NT2/D1 (cell line): ENCODE measurements around the gene C1RL.

ENCODE experiments used
- DNase-seq: peaks from one replicate; pipeline ENCODE4 v3.0.0-alpha.2; 2011; ENCODE audit warnings: low read depth, low spot score
- H3K27me3 ChIP-seq: 2 replicates; pipeline ENCODE4 v1.6.0; 2011; ENCODE audit warnings: mild to moderate bottlenecking; ENCODE audit not compliant: insufficient read length, insufficient read depth
- H3K36me3 ChIP-seq: 2 replicates; pipeline ENCODE4 v1.6.1; 2011; ENCODE audit warnings: mild to moderate bottlenecking, low read length, mixed read lengths; ENCODE audit not compliant: insufficient read depth, insufficient read length
- H3K4me1 ChIP-seq: 2 replicates; pipeline ENCODE4 v1.5.1; 2011; ENCODE audit not compliant: insufficient read depth, insufficient read length
- H3K4me3 ChIP-seq: 2 replicates; pipeline ENCODE4 v1.5.1; 2011; ENCODE audit warnings: low read depth; ENCODE audit not compliant: insufficient read length
- H3K9ac ChIP-seq: 2 replicates; pipeline ENCODE4 v1.6.0; 2011; ENCODE audit warnings: low read depth; ENCODE audit not compliant: insufficient read length
- H3K9me3 ChIP-seq: 2 replicates; pipeline ENCODE4 v1.5.1; 2011; ENCODE audit warnings: mild to moderate bottlenecking, low read length; ENCODE audit not compliant: insufficient read depth
- SUZ12 ChIP-seq: IDR thresholded peaks from 2 replicates; pipeline ENCODE4 v1.6.1; 2011; ENCODE audit not compliant: insufficient read length, insufficient read depth; ENCODE audit errors: extremely low read depth
- YY1 ChIP-seq: IDR thresholded peaks from 2 replicates; pipeline ENCODE4 v1.6.1; 2011; ENCODE audit not compliant: insufficient read length, insufficient read depth
- ZNF274 ChIP-seq: IDR thresholded peaks from 2 replicates; pipeline ENCODE4 v1.6.1; 2011; ENCODE audit warnings: mild to moderate bottlenecking, low read depth, low read length

C1RL gene

GRCh38 chr12:7136071-7136470 is 27.1 kb upstream of the C1RL start:
- Histone ChIP-seq H3K27me3 (no peaks in the 10 kb centered on the region), H3K4me3 (no peak overlapping the region), H3K9ac (no peak overlapping the region), H3K4me1 (peaks cover 6% of the 10 kb centered on the region), H3K9me3 (no peaks in the 10 kb centered on the region), H3K36me3 (peaks cover 66% of the 10 kb centered on the region)
- TF ChIP-seq YY1, result no peak
- TF ChIP-seq SUZ12, result no peak
- TF ChIP-seq ZNF274, result no peak
- DNase-seq, result no peak

- H3K27me3 ChIP-seq, result peaks cover 10% of the 10 kb centered on the region
- no peaks in the 10 kb centered on the region for H3K9me3 ChIP-seq
- H3K36me3 ChIP-seq, result peaks cover 58% of the 10 kb centered on the region
- no peak for DNase-seq
- no peak overlapping the region for H3K4me3 ChIP-seq
- no peak for TF ChIP-seq ZNF274
- no peak for TF ChIP-seq YY1
- peaks cover 6% of the 10 kb centered on the region for H3K4me1 ChIP-seq
- no peak overlapping the region for H3K9ac ChIP-seq
These were observed 25.6 kb upstream of the C1RL start for GRCh38 chr12:7134396-7135166.

- peak overlapping the region; percentile 88 for H3K9ac ChIP-seq
- H3K4me3 ChIP-seq, result peak overlapping the region; percentile 89
- H3K9me3 ChIP-seq, result no peaks in the 10 kb centered on the region
- peaks cover 22% of the 10 kb centered on the region for H3K4me1 ChIP-seq
- peaks cover 36% of the 10 kb centered on the region for H3K36me3 ChIP-seq
- DNase-seq, result no peak
- TF ChIP-seq ZNF274, result no peak
- TF ChIP-seq YY1, result no peak
- TF ChIP-seq SUZ12, result no peak
- peaks cover 26% of the 10 kb centered on the region for H3K27me3 ChIP-seq
These were observed 22.5 kb upstream of the C1RL start for GRCh38 chr12:7131502-7131866.

GRCh38 chr12:7130701-7131501 is 21.9 kb upstream of the C1RL start:
- peak; percentile 52 for DNase-seq

GRCh38 chr12:7129872-7130691 is 21.1 kb upstream of the C1RL start, which contains the start of gene CLSTN3:
Gene CLSTN3 (plus strand): TSS chr12:7130371. CDS start chr12:7130649, 278 bp downstream.
- Histone ChIP-seq H3K4me3 (peak within 1 kb of the TSS; percentile 89), H3K27me3 (peaks cover 26% of the 10 kb centered on the region), H3K9me3 (no peaks in the 10 kb centered on the region), H3K4me1 (peaks cover 22% of the 10 kb centered on the region), H3K36me3 (peaks cover 22% of the 10 kb centered on the region), H3K9ac (peak within 1 kb of the TSS; percentile 88)
- TF ChIP-seq ZNF274 (no peak), SUZ12 (no peak), YY1 (no peak)
- DNase-seq, result peak; percentile 97

More at GRCh38 chr12:7130701-7131501, 21.9 kb upstream of the C1RL start:
- H3K9me3 ChIP-seq, result no peaks in the 10 kb centered on the region
- peaks cover 30% of the 10 kb centered on the region for H3K36me3 ChIP-seq
- peaks cover 26% of the 10 kb centered on the region for H3K27me3 ChIP-seq
- peak overlapping the region; percentile 89 for H3K4me3 ChIP-seq
- H3K4me1 ChIP-seq, result peaks cover 22% of the 10 kb centered on the region
- no peak for TF ChIP-seq YY1
- TF ChIP-seq ZNF274, result no peak
- no peak for TF ChIP-seq SUZ12
- H3K9ac ChIP-seq, result peak overlapping the region; percentile 88

GRCh38 chr12:7129287-7129871 is 20.4 kb upstream of the C1RL start:
- Histone ChIP-seq H3K36me3 (peaks cover 15% of the 10 kb centered on the region), H3K4me3 (peak overlapping the region; percentile 73), H3K27me3 (peaks cover 26% of the 10 kb centered on the region), H3K4me1 (peaks cover 23% of the 10 kb centered on the region), H3K9ac (peak overlapping the region; percentile 76), H3K9me3 (no peaks in the 10 kb centered on the region)
- DNase-seq, result no peak
- no peak for TF ChIP-seq ZNF274
- TF ChIP-seq YY1, result no peak
- TF ChIP-seq SUZ12, result no peak
